ENCODE results near the gene NCKAP5. TPM values are rescaled to one million over a fixed set of nuclear protein-coding genes. Genes with fewer than 3 reads are reported as not detected.

Gene NCKAP5
- total RNA-seq, 2 donors from 2014 or later = 2.0 to 7.1 TPM

DNA sequence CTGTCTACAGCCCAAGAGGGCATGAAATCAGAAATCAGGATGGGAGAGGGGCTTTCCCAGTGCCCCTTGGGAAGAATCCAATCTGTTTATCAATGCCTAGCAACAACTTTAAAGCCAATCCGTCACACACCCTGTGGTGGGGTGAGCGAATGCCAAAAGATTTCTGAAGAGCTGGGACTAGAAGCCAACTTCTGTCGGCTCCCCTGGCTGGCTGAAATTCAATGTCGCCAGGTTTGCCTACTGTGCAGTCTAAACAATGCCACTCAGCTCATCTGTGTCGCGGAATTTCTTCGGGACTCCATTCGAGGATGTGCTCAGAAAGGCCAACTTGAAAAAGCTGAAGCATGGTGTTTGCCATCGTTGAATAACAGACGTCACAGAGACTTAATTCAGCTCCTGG is 31.5 kb upstream of the NCKAP5 start:
- H3K4me1 ChIP-seq (replicated peaks) = no peaks in the 10 kb centered on the region
- no peak overlapping the region for H3K4me3 ChIP-seq
- TF ChIP-seq POLR2A (IDR thresholded peaks at IDR 0.05) = no peak
- no peak for TF ChIP-seq POLR2AphosphoS5 (IDR thresholded peaks at IDR 0.05)
- TF ChIP-seq, protein P1, sequence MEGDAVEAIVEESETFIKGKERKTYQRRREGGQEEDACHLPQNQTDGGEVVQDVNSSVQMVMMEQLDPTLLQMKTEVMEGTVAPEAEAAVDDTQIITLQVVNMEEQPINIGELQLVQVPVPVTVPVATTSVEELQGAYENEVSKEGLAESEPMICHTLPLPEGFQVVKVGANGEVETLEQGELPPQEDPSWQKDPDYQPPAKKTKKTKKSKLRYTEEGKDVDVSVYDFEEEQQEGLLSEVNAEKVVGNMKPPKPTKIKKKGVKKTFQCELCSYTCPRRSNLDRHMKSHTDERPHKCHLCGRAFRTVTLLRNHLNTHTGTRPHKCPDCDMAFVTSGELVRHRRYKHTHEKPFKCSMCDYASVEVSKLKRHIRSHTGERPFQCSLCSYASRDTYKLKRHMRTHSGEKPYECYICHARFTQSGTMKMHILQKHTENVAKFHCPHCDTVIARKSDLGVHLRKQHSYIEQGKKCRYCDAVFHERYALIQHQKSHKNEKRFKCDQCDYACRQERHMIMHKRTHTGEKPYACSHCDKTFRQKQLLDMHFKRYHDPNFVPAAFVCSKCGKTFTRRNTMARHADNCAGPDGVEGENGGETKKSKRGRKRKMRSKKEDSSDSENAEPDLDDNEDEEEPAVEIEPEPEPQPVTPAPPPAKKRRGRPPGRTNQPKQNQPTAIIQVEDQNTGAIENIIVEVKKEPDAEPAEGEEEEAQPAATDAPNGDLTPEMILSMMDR (IDR thresholded peaks at IDR 0.05) = no peak
- no peaks in the 10 kb centered on the region for H3K36me3 ChIP-seq
- intact Hi-C loops (cut with DNase I) = no loop called here
- no peaks in the 10 kb centered on the region for H3K27me3 ChIP-seq (replicated peaks; ENCODE audit: insufficient read depth)
- H3K27ac ChIP-seq = no peak overlapping the region
- no peaks in the 10 kb centered on the region for H3K9me3 ChIP-seq
- 84% methylated on average over 10 of the region's 10 CpGs for WGBS
- DNase-seq (ENCODE audit: low spot score) = no peak

DNA sequence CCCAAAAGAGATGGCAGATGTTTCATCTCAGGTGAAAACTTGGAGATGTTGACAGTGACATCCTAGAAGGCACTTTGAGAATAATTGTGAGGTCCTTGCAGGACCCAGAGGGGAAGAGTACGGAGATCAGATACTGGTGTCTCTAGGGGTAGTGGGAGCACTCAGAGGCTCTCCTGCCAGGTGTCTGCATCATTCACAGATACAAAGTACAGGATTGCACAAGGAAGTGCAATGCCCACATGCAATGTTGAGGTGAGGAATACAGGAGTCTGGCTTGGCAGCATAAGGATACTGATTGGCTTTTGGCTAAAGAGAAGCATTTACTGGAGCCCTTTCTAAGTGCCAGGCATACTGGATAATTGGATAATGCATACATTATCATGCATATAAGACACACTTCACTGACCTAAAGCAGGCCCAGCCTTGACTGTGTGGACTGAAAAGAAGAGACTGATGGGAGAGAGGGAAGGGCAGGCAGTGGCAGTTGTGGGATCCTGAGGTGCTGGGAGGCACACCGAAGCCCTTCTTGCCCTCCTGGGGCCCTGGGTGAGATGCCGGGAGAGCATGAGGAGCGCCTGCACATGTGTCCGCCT is 31.0 kb upstream of the NCKAP5 start:
- TF ChIP-seq, protein P1 (IDR thresholded peaks at IDR 0.05) = no peak
- TF ChIP-seq POLR2AphosphoS5 (IDR thresholded peaks at IDR 0.05) (no peak), POLR2A (IDR thresholded peaks at IDR 0.05) (no peak)
- Histone ChIP-seq H3K36me3 (no peaks in the 10 kb centered on the region), H3K4me3 (no peak overlapping the region), H3K4me1 (replicated peaks) (no peaks in the 10 kb centered on the region), H3K27ac (no peak overlapping the region), H3K27me3 (replicated peaks; ENCODE audit: insufficient read depth) (no peaks in the 10 kb centered on the region), H3K9me3 (no peaks in the 10 kb centered on the region)
- intact Hi-C loops (cut with DNase I) = no loop called here
- DNase-seq (ENCODE audit: low spot score) = no peak
- WGBS = 94% methylated on average over 5 of the region's 5 CpGs

DNA sequence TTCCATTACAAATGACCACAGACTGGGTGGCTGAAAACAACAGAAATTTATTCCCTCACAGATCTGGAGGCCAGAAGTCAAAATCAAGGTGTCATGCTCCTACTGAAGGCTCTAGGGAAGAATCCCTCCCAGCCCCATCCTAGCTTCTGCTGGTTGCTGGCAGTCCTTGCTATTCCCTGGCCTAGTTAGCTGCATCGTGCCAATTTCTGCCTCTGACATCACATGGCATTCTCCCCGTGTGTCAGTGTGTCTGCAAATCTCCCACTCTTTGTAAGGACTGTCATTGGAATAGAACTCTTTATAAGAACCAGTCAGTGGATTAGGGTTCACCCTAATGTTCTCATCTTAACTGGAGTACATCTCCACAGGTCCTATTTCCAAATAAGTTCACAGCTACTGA is 30.5 kb upstream of the NCKAP5 start:
- Histone ChIP-seq H3K4me1 (replicated peaks) (no peaks in the 10 kb centered on the region), H3K36me3 (no peaks in the 10 kb centered on the region), H3K27me3 (replicated peaks; ENCODE audit: insufficient read depth) (no peaks in the 10 kb centered on the region), H3K27ac (no peak overlapping the region), H3K9me3 (no peaks in the 10 kb centered on the region), H3K4me3 (no peak overlapping the region)
- 83% methylated on average over 2 of the region's 2 CpGs for WGBS
- intact Hi-C loops (cut with DNase I) = no loop called here
- TF ChIP-seq POLR2A (IDR thresholded peaks at IDR 0.05) = no peak
- no peak for TF ChIP-seq POLR2AphosphoS5 (IDR thresholded peaks at IDR 0.05)
- TF ChIP-seq, protein P1 (IDR thresholded peaks at IDR 0.05) = no peak
- DNase-seq (ENCODE audit: low spot score) = no peak

DNA sequence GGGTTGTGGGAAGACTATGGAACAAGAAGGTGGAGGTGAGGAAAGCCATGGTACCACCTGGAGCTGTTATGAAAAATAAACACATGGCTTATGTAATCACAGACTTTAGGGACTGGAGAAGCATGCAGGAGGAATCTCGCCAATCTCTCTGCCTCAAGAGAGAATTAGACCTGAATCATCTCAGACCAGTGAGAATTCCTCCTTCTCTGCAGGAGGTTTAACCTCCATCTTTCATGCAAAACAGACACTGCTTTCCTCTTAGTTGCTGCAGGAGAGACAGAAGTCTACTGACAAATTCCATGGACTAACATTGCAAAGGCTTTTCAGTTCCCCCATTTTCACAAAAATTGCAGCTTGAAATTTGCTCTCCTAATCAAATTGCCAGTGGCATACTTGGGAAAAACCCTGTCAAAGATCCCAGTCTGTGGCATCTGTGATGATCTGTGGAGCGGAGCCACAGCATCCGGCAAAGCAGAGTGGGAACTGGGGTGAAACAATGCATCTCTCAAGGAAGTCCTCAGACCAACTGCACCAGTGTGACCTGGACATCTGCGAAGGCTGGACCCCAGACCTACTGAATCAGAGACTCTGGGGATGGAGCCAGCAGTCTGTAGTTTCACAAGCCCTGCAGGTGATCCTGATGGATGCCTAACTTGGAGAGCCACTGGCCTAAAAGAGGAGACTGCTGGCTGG is 28.6 kb upstream of the NCKAP5 start:
- no peaks in the 10 kb centered on the region for H3K4me1 ChIP-seq (replicated peaks)
- no peaks in the 10 kb centered on the region for H3K27me3 ChIP-seq (replicated peaks; ENCODE audit: insufficient read depth)
- TF ChIP-seq POLR2A (IDR thresholded peaks at IDR 0.05) (no peak), POLR2AphosphoS5 (IDR thresholded peaks at IDR 0.05) (no peak)
- TF ChIP-seq, protein P1 (IDR thresholded peaks at IDR 0.05) = no peak
- DNase-seq (ENCODE audit: low spot score) = no peak
- intact Hi-C loops (cut with DNase I) = no loop called here
- H3K9me3 ChIP-seq = no peaks in the 10 kb centered on the region
- H3K27ac ChIP-seq = no peak overlapping the region
- H3K36me3 ChIP-seq = no peaks in the 10 kb centered on the region
- H3K4me3 ChIP-seq = no peak overlapping the region
- 66% methylated on average over 4 of the region's 4 CpGs for WGBS

DNA sequence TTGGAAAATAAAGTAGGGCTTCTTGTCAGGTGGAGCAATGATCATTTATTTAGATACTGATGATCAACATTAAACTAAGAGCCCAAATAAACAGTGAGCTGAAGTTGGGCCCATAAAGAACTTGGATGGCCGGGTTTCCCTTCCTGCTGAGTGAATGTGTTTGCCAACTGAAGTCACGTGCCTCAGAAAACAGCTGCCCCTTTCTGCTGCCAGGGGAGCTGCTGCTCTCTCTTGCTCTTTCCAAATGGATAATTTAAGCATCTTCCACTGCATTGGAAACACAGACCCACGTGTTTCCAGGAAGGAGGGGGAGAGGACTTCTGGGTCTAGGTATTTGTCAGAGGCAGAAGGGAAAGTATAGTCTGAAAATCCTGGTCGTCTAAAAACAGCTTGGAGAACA is 22.9 kb upstream of the NCKAP5 start:
- intact Hi-C loops (cut with DNase I) = no loop called here
- DNase-seq (ENCODE audit: low spot score) = peak; percentile 75
- 4% methylated on average over 4 of the region's 4 CpGs for WGBS
- Histone ChIP-seq H3K27ac (no peak overlapping the region), H3K27me3 (replicated peaks; ENCODE audit: insufficient read depth) (no peaks in the 10 kb centered on the region), H3K9me3 (no peaks in the 10 kb centered on the region), H3K4me3 (no peak overlapping the region), H3K36me3 (no peaks in the 10 kb centered on the region), H3K4me1 (replicated peaks) (peaks cover 3% of the 10 kb centered on the region)
- TF ChIP-seq POLR2AphosphoS5 (IDR thresholded peaks at IDR 0.05) (peak; percentile 78), POLR2A (IDR thresholded peaks at IDR 0.05) (no peak)
- TF ChIP-seq, protein P1 (IDR thresholded peaks at IDR 0.05) = no peak

All from prostate gland (tissue), 2 donors.